Kasumi-1 (cell line): ENCODE results near the gene CLEC16A.

Source experiments
- DNase-seq, 2 experiments: peaks; one replicate each; lab custom pipeline; 2025; lab: John Stamatoyannopoulos, UW

CLEC16A gene

DNA sequence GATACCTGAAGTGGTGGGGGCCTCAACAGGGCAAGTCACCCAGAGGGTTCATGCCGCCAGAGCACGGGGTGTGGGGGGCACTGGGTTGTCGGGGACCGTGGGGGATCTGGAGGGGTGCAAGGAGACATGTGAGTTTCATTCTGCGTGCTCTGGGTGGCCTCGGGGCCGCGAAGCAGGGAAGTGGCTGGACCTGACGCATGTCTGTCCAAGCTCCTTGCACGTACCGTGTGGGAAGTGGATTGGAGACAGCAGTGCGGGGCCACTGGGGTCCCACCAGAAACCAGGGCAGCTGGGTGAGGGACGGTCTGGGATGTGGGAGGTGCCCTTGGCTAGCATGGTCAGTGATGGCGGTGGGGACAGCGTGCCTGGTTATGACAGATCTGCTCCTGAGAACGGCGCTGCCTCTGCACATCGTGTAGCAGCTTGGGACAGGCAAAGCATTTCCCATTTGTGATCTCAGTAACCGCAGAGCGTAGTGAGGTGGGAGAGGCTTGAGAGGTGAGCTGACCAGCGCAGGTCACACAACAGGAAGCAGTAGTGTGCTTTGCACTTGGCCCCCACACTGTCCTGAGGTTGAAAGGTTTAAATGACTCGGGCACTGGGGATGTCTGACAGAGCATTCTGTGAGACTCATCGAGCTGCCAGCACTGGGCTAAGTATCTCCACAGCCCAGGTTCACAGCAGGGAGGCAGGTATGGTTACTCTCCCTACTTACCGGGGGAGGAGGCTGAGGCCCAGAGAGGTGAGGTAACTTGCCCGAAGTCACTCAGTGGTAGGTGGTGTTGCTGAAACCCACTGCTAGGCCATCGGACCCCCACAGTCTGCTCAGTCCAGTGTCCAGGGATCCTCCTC, 197.3 kb downstream of the CLEC16A start:
- no peak for DNase-seq

DNA sequence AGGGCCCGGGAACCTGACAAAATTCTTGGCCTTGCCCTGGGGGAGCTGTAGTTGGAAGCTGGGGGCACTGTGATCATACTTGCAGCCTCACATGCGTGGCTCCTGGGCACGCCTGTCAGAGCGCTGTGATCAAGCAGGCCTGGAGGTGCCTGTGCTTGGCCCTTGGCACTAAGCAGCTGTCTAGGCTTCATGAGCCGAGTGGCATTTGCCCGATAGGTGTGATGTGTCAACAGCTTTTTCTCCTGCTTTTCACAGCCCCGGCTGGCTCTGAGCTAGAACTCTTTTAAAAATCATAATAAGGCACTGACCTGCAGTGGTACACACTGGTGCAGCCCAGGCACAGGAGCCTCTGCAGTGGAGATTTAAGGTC, 197.9 kb downstream of the CLEC16A start:
- no peak for DNase-seq

DNA sequence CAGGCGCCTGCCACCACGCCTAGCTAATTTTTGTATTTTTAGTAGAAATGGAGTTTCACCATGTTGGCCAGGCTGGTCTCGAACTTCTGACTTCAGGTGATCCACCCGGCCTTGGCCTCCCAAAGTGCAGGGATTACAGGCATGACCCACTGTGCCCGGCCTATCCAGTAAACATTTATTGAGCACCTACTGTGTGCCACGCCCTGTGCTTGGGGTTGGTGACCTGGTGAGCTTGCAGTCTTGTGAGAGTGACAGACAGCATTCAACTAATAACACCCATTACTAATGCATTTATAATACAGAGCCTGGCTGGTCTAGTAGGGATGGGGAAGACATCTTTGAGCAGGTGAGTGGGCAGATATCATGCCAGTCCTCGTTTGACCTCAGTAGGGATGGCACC, 198.6 kb downstream of the CLEC16A start:
- DNase-seq: no peak

DNA sequence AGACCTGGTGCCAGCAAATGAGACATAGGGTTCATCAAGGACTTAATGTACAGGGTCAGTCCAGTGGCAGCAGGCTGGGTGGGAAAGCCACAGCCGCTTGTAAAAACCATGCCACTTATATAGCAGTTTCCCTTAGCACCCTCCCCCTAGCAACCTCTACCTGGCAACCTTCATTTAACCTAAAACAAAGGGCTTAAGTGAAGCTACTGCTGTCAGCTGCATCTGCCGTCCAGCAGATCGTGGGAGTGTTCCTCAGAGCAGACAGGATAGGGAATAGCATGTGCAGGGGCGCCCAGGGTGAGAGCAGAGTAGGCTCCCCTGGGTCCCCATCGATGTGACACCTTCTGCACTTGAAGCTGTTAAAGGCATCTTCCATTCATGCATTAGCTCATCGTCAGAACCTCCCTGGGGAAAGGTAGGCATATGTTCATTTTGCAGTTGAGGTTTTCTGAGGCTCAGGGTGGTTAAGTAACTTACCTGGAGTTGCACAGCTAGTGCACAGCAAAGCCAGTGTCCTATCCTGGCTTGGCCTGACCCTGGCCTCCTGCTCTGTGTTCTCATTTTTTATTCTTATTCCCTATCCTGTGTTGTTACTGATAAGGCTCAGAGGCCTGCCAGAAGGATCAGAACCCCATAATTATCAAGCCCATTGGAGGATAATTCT, 199.1 kb downstream of the CLEC16A start:
- DNase-seq: no peak

DNA sequence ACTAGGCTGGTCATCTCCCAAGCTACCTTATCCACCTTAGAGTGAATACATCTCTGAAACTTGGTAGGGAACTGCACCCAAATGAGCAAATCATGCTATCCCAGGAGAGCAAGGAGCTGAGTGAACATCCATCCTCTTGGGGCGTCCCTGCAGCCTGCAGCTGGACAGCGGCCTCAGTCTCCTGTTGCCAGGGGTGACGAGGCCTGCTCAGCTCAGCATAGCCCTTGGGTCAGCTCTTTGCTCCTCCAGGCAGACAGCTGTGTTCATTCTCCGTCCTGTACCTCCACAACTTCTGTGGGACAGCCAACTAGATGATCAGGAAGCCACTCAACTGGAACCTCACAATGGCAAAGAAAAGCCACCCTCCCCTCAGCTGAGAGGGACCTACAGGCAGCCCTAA, 199.8 kb downstream of the CLEC16A start:
- DNase-seq: no peak

DNA sequence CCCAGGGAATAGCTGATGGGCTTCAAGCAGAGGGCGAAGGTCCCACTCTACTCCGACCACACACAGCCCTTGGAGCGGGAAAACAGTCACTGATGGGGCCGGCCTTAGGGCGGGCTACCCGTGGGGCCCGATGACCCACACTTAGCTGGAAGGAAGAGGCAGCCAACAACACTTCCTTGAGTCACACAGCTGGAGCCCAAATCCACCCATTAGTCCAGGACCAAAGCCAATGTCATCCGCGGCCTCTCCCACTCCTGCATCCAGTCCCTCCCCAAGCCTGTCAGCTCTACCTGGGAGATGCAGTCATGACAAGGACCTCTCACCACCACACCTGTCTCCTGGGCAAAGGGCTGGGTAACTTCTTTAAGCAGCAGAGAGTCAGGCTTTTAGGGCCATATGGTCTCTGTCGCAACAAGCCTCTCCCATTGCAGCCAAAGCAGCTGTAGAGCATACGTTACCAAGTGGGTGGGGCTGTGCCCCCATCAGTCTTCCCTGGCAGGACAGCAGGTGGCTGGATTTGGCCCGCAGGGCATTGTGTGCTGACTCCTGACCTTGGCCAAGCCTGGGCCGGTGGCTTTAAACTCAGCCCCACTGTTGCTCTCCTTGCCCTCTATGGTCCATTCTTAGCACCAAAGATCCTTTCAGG, 200.9 kb downstream of the CLEC16A start:
- no peak for DNase-seq

DNA sequence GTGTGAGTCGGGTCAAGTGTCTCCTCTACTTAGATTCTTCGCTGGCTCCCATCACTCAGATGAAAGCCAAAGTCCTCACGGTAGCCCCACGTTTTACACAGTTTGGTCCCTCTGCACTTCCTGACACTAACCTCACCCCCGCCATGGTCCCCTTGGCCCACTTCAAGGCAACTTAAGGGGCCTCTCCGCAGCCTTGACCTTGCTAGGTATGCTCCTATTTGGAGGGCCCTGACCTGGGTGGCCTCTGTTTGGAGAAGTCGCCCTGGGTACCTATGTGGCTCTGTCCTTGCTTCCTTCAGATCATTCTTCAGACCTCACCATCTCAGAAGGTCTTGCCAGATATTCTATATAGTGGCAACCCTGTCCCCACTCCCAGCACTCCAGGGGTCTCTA, 201.5 kb downstream of the CLEC16A start:
- no peak for DNase-seq

DNA sequence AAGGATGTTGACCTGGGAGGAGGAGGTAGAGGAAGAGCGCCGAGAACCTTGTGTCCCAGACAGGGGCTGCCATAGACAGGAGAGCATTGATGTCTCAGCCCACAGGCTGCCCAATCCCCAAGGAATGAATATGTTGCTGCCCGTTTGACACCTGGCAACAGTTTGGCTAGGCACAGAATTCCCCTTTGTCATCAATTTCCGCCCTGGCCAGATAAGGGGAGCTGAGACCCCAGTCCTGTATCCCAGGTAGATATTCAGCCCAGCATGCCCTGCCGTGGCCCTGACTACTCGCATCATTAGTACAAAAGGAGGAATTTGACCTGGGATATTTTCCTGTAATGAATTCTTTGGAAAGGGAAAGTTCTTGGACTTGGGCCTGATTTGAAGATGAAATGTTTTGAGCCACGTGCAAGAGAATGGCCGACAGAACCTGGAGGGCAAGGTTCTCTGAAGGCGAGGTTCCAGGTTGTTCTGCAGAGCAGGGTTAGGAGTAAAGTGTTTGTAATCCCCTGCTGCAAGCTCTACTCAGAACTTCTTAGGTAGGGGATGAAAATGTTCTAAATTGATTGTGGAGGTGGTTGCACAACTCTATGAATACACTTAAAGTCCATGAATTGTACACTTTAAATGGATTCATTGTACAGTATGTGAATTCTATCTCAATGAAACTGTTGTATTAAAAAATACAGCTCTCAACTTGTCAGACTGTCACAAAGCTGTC, 202.8 kb downstream of the CLEC16A start:
- no peak for DNase-seq

DNA sequence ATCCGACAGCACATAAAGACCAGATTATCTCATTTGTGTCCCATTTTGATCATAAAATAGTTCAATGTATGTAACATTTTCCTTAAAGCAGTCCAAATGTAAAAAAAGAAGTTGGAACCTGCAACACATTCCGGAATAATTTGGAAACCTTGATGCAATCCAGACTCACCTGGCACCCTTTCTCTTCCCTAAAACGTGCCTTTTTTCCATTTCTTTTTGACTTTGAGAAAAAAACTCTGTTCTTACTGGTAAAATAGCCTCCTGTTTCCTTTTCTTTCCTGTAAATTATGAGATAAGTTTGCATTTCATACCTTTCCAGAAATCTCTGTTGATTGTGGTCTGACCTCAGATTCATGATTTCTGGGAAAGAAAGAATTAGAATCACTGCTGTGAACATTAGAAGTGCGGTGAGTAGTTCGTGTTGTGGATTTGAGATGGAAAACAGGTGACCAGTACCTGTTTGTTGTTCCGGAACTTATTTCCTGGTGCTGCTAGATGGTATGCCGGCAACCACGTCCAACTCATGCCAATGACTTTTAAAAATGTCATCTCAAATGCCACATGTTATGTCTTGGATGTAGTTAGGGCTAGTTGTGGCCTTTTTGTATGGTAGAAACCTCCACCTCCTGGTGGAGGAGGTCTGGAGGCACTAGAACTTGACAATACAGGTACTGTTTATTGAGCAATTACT, 203.5 kb downstream of the CLEC16A start:
- no peak for DNase-seq

DNA sequence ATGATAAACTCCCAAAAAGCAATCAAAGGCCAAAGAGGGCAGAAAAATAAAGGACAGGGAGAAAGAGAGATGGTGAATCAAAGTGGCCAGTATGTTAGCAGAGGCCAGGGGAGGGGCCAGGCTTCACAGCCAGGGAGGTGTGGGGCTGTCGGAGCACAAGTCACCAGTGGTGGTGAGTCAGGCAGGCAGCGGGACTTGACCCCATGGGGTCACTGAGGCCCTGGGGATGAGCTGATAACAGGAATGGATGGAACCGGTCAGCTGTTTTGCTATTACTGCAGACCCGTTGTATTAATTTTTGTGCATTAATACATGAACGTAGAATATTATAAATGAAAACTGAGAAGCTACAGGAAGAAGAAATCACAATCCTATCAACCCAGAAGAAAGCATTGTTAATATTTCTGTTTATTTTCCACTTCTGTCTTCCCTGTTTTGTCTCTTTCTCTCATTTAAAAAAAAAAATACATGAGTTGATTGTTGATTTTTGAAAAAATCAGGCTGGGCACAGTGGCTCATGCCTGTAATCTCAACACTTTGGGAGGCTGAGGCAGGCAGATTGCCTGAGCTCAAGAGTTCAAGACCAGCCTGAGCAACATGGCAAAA, 204.8 kb downstream of the CLEC16A start:
- DNase-seq: no peak

DNA sequence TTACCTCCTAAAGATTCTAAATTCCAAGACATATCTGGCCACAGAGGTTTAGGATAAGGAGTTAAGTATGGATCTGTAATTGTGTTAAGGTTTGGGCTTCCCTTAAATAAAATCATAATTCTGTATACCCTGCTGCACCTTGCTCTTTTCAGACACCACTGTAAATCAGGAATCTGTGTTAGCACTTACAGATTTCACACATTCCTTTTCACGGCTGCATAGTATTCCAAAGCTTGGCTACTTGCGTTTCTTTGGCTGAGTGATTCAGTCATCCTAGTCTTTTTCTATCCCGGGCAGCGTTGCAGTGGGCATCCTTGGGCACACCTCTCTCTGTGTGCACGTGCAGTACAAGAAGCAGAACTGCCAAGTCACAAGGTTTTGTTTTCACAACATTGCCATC, 205.8 kb downstream of the CLEC16A start:
- DNase-seq: no peak

DNA sequence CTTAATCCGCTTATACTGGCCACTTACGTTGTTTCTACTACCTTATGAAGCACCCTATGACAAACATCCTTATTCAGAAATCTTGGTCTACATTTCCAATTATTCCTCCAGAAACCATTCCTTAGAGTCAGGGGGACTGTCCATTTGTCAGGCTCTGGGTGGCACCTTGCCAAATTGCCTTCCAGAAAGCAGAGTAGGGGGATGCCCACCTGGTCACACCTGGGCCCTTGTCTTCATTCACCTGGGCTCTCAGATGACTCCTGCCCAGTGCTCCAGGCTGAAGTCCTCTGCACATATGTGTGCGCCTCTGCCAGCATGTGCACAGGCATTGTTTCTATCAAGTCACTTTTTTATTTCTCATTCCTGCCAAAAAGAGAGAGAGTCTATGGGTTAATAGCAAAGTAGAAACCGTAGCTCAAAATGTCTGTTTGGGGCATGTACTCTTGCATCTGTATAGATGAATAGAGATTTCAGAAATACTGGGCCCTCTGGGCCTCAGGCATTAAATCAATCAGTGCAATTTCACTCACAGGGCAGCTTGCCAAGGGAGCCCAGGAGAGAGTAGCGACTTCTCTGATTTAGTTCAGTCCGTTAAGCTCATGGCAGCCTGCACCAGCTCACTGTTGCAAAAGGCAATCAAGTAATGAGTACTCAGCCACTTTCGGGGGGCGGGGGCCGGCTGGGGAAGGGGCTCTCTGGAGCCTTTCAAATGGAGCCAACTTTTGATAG, 207.0 kb downstream of the CLEC16A start:
- no peak for DNase-seq

DNA sequence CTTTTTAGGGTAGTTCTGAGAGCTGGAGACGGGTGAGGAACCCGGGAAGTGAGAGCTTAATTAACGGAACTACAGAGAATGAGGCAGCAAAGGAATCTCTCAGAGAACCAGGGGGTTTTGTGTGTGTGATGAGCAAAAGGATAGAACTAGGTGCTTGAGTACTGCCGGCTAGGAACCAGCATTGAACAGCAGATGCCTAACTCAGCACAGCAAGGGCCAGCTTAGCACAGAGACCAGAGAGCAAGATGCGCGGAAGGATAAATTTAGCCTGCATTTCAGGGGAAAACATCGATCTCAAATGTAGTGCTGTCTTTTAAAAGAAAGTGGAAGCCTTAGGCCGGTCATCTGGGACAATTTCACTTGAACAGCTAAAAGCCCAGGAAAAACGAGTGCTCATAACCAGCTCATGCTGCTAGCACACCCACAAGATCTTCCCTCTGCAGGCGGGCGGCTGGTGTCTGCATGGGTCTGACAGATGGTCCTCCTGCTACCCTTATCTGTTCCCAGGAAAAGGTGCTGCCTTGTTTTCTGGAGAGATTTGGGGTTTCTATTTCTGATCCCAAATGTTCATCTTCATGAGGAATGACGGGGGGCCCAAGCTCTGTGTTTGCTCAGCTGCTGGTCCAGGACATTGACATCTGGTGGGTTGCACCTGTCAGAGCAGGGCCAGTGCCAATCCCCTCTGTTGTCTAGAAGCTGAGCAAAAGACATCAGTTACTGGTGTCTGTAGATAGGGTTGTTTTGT, 207.7 kb downstream of the CLEC16A start:
- DNase-seq: no peak

DNA sequence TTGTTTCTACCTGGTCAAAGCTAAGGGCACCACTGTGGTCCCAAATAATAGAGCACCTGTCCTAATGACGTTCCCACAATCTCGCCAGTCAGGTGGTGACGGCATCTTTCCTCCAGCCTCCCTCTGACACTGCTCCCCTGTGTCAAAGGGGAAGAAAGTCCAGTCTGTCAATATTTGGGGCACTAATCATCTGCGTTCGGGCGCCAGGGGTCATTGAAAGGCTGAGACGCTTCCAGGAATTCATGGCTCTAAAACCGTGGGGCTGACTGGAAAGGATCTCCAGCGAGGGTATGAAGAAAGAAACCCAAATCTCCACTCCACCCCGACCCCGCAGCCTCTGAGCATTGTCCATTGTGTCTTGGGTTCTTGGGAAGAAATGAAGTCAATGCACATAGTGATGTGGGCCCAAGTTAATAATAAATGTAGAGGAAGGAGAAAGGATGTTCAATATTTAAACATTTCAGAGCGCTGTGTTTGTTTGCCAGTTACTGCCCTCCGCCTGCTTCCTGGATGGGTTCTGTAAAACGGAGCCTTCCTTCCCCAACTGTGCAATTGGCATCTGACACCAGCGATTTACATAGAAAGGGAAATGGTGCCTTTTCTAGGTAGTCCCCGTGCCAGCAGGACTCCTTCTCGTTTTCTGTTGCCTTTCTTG, 208.4 kb downstream of the CLEC16A start:
- DNase-seq: peak; percentile 13 to 15

DNA sequence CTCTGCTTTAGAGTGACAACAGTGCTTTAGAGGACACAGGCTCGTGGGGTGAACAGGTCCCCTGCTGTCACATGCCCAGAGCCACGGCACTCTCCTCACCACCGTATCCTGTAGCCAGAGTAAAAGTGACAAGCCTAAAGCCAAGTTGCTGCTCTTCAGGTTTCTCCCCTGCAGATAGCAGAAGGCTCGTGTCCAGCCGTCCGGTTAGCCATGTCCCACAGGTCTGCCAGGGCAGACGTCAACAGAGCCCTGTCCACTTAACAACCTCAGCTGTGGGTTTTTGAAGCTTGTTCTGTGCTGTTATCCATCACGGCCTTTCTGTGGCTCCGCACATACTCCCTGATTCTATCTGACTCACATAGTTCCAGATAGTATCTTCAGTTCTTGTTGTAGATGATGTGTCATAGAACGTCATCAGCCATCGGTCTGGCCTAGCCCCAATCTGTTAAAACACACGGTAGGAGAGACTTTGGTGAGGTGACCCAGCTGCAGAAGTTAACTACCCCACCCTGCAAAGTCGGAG, 211.0 kb downstream of the CLEC16A start:
- DNase-seq: no peak

DNA sequence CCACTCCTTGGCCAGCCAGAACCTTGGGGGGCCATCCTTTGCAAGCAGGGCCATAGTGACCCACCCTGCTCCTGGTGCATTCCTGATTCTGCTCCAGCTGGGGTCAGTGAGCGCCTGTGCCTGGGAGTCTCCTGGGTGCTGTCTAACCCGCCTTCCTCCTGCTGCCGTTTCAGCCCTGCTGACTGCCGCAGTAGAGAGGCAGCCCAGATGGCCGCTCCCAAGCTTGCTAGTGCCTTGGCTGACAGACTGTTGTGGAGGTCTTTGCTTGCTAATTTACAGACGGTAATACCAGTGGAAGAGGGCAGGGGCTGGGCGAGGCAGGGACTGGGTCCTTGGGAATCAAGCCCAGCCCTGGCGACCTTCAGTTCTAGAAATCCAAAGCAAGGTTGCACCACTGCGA, 212.0 kb downstream of the CLEC16A start:
- DNase-seq: no peak

DNA sequence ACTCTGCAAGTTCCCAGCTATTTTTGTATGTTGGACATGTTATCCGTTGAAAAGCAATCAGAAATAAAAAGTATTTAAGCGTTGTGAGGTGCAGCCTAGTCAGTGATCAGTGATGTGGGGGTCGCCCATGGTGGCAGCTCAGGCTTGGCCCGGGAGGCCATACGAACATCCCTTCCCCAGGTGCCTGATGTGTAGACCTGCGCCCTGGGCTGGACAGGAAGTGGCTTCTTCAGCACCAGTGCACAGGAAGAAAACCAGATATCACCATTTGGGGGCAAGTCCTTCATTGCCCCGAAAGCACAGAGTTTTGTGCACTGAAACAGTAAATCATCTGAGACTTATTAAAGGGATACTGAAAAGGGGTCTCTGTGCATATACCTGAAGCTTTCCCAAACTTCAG, 212.8 kb downstream of the CLEC16A start:
- DNase-seq: no peak

DNA sequence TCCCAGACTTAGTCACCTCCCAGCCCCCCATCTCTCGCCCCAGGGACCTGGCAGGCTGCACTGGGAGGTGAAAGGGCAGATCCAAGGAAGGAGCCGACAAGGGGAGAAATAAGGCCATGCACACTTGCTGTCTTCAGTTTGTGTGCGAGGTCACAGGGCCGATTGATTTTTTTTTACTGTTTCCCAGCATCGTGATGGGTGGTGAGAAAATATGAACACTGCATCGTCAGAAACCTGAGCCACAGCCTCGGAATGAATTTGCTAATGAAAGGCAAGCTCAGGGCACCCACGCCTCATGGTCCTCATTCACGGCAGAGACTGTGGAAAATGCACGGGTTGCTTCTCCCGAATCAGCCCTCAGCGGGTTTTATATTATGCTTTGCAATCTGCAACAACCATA, 213.7 kb downstream of the CLEC16A start:
- no peak for DNase-seq

DNA sequence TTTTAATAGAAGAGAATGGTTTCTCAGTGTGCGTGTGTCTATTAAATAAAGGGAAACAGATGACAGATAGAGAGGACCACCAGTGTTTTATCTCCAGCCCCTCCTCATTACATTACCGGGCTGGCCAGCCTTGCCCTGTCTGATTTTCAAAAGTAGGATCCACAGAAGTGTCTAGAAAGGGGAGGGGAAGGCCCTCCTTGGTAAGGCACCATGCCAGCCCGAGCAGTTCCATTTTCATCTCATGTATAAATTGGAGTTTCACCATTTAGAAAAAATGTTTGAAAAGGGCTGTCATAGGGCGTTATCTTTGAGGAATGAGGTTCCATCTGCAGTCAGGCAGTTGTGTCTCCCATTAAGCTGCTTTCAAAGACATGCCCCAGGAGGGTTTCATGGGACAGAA, 214.9 kb downstream of the CLEC16A start:
- DNase-seq: no peak
